Mucosa of rectum (tissue), 2 donors: ENCODE measurements around the gene KNDC1.
"Not testable (repeated sequence)": the region's sequence is repeated elsewhere in the genome, so short reads cannot be mapped to it uniquely, and the experiment has no call there.

ENCODE experiments used
- H3K27ac ChIP-seq, 2 donors: one replicate each; pipeline ENCODE4 v1.7.0; 2013; ENCODE audit warnings: inconsistent platforms in 2 of 2, low read depth in 2 of 2, low read length in 2 of 2
- H3K27me3 ChIP-seq, 2 donors: one replicate each; pipeline ENCODE4 v1.7.0; 2013; ENCODE audit warnings: low read length in 2 of 2; ENCODE audit not compliant: control insufficient read depth in 2 of 2, insufficient read depth in 2 of 2
- H3K36me3 ChIP-seq, 2 donors: one replicate each; pipeline ENCODE4 v1.7.0; 2013; ENCODE audit warnings: low read length in 2 of 2; ENCODE audit not compliant: control insufficient read depth in 2 of 2, insufficient read depth in 2 of 2
- H3K4me1 ChIP-seq, 2 donors: one replicate each; pipeline ENCODE4 v1.7.0; 2013; ENCODE audit warnings: low read length in 2 of 2, mild to moderate bottlenecking in 1 of 2; ENCODE audit not compliant: control insufficient read depth in 2 of 2, insufficient read depth in 2 of 2
- H3K4me3 ChIP-seq, 2 donors: one replicate each; pipeline ENCODE4 v1.7.0; 2013; ENCODE audit warnings: low read length in 2 of 2
- H3K9ac ChIP-seq, 2 donors: one replicate each; pipeline ENCODE4 v1.7.0; 2013; ENCODE audit warnings: low read length in 2 of 2, low read depth in 1 of 2, mild to moderate bottlenecking in 1 of 2
- H3K9me3 ChIP-seq, 2 donors: one replicate each; pipeline ENCODE4 v1.7.0; 2013; ENCODE audit warnings: low read length in 2 of 2; ENCODE audit not compliant: control insufficient read depth in 2 of 2
- donor health status: healthy.
- donor health status: Normal muscosa, but diverticular disease.

KNDC1 gene

DNA sequence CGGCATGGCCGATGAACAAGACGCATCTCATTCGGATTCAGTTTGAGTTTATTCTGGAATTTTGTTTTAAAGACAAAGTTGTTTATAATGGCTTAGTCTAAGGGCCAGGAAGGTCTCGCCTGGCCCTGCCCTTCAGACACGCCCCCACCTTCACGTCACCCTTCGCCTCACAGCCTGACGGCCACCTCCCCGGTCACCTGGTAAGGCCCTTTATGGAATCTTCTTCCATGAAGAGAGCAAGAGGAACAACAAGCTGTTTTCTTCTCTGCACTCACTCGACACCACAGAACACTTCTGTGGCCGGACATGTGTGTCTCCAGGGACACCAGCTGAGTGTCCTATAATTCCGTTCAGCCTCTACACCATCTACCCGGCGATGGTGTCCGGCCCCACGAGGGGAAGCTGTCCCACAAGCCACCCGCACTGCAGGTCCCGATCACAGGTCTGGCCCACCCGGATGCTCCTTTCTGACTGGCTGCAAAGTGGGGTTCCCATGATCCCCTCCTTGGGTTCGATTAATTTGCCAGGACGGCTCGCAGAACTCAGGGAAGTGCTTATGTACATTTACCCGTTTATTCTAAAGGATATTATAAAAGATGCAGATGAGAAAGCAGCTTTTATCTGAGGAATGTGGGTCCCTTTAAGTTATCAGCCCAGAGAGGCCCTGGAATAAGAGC is 17.4 kb upstream of the KNDC1 start:
- Histone ChIP-seq H3K36me3 (no peaks in the 10 kb centered on the region), H3K4me1 (no peaks in the 10 kb centered on the region), H3K27me3 (peaks cover 3 to 4% of the 10 kb centered on the region in 2 donors), H3K9ac (no peak overlapping the region), H3K4me3 (no peak overlapping the region), H3K27ac (no peak overlapping the region), H3K9me3 (no peaks in the 10 kb centered on the region)

DNA sequence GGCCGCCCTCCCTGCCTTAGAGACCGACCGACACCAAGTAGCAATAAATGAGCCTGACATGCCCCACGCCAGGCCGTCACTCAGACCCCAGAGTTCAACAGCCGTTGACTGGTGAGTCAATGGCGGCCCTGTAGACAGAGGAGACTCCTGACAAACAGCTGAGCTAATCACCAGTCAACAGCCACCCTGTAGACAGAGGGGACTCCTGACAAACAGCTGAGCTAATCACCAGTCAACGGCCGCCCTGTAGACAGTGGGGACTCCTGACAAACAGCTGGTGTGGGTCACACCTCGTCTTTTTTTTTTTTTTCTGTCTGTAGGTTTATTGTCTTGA is 16.9 kb upstream of the KNDC1 start:
- Histone ChIP-seq H3K27me3 (peaks cover 3 to 4% of the 10 kb centered on the region in 2 donors), H3K4me1 (no peaks in the 10 kb centered on the region), H3K36me3 (no peaks in the 10 kb centered on the region), H3K9ac (no peak overlapping the region), H3K4me3 (no peak overlapping the region), H3K9me3 (no peaks in the 10 kb centered on the region), H3K27ac (no peak overlapping the region)

DNA sequence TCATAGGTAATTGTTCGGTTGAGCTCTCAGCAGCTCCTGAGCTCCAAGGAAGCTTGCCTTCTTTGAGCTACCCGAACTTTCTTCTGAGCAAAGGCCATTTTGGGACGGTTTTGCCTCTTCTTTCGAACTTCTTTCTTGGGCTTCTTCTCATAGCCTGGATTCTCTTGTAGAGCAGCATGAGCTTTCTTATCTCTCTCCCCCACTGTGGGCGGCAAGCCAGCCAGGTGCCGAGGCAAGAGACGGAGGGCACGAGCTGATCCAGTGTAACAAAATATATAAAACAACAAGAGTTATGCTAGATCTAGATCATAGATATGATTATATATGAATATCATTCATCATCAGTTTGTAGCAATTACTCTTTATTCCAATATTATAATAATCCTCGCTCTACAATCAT is 16.5 kb upstream of the KNDC1 start:
- Histone ChIP-seq H3K27me3 (peaks cover 3 to 4% of the 10 kb centered on the region in 2 donors), H3K9me3 (no peaks in the 10 kb centered on the region), H3K36me3 (no peaks in the 10 kb centered on the region), H3K4me1 (no peaks in the 10 kb centered on the region), H3K4me3 (no peak overlapping the region), H3K9ac (no peak overlapping the region), H3K27ac (no peak overlapping the region)

DNA sequence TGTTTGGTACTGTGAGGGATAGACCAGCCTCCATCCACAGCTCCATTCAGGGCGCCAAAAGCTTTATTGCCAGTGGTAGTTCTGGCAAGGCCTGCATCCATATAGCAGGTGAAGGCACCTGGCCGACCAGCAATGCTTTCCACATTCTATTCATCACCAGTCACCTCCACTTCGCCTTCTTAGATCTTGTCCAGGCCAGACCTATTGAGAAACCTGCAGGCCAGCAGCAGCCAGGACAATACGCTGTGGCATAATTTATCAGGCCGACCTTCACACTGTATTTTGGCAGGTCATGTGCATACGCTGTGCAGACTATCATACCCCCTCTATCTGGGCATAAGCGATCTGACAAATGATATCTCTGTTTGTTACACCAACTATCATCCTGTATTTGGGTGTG is 15.2 kb upstream of the KNDC1 start:
- no peaks in the 10 kb centered on the region for H3K9me3 ChIP-seq
- H3K4me1 ChIP-seq = no peaks in the 10 kb centered on the region
- H3K9ac ChIP-seq = no peak overlapping the region
- H3K27me3 ChIP-seq = peaks cover 3 to 4% of the 10 kb centered on the region in 2 donors
- H3K27ac ChIP-seq = no peak overlapping the region
- H3K36me3 ChIP-seq = no peaks in the 10 kb centered on the region
- H3K4me3 ChIP-seq = no peak overlapping the region

DNA sequence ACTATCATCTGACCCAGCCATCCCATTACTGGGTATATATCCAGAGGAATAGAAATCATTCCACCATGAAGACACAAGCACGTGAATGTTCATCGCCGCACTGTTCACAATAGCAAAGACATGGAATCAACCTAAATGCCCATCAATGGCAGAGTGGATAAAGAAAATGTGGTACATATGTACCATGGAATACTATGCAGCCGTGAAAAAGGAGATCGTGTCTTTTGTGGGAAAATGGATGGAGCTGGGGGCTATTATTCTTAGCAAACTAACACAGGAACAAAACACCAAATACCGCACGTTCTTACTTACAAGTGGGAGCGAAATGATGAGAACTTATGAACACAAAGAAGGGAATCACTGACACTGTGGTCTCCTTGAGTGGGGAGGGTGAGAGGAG is 9.8 kb upstream of the KNDC1 start:
- no peak overlapping the region for H3K4me3 ChIP-seq
- H3K36me3 ChIP-seq = no peaks in the 10 kb centered on the region
- no peaks in the 10 kb centered on the region for H3K9me3 ChIP-seq
- no peak overlapping the region for H3K27ac ChIP-seq
- H3K9ac ChIP-seq = no peak overlapping the region
- H3K27me3 ChIP-seq = peaks cover 0 to 1% of the 10 kb centered on the region in 2 donors
- H3K4me1 ChIP-seq = no peaks in the 10 kb centered on the region

DNA sequence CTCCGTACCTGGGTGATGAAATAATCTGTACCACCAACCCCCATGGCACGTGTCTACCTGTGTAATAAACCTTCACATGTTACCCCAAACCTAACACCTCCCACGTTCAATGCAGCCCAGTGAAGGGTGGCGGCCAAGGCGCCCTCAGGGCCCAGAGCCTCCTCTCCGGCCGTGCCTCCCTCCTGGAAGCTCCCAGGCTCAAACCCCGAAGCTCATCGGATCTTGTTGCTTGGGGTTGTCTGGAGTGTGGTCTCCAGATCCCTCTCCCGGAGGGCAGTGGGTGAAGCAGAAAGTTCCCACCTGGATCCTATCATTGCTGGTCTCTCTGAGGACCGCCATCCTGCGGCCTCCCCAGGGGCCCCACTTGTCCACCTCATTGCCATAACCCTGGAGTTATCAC is 9.4 kb upstream of the KNDC1 start:
- no peak overlapping the region for H3K9ac ChIP-seq
- H3K4me1 ChIP-seq = no peaks in the 10 kb centered on the region
- no peak overlapping the region for H3K27ac ChIP-seq
- H3K36me3 ChIP-seq = no peaks in the 10 kb centered on the region
- no peaks in the 10 kb centered on the region for H3K27me3 ChIP-seq
- no peak overlapping the region for H3K4me3 ChIP-seq
- no peaks in the 10 kb centered on the region for H3K9me3 ChIP-seq

DNA sequence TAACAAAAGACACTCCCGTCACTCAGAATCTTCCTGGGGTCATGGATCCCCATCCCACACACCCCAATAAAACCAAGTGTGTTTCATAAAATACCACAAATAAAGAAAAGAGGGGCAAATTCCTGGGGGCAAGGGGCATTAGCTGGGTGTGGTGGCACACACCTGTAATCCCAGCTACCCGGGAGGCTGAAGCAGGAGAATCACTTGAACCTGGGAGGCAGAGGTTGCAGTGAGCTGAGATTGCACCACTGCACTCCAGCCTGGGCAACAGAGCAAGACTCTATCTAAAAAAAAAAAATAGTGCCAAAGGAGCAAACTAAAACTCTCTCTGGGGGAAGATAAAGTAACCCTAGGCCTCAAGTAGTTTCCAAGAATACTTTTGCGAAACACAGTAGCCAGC is 8.9 kb upstream of the KNDC1 start:
- H3K36me3 ChIP-seq, H3K27me3 ChIP-seq, H3K27ac ChIP-seq, H3K9ac ChIP-seq, H3K4me1 ChIP-seq, H3K9me3 ChIP-seq, H3K4me3 ChIP-seq: not testable (repeated sequence)

DNA sequence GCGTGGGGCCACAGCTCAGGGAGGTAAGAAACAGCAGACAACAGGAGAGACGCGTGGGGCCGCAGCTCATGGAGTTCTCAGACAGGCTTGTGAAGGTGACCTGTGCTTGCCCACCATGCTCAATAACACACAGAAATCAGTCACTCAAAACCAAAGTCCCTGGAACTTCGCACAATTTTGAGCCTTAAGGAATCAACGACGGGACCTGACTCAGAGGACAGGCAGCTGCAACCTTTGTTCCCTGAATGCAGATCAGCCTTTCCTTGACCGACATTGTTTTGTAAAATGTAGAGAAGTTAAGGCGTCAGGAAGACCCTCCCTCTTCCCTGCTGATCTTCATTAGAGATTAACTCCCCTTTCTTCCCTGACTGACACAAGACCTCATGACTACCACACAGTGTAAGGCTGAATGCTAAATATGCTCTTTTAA is 8.5 kb upstream of the KNDC1 start:
- no peak overlapping the region for H3K9ac ChIP-seq
- no peaks in the 10 kb centered on the region for H3K4me1 ChIP-seq
- no peaks in the 10 kb centered on the region for H3K36me3 ChIP-seq
- H3K4me3 ChIP-seq = no peak overlapping the region
- H3K27ac ChIP-seq = no peak overlapping the region
- no peaks in the 10 kb centered on the region for H3K9me3 ChIP-seq
- no peaks in the 10 kb centered on the region for H3K27me3 ChIP-seq

DNA sequence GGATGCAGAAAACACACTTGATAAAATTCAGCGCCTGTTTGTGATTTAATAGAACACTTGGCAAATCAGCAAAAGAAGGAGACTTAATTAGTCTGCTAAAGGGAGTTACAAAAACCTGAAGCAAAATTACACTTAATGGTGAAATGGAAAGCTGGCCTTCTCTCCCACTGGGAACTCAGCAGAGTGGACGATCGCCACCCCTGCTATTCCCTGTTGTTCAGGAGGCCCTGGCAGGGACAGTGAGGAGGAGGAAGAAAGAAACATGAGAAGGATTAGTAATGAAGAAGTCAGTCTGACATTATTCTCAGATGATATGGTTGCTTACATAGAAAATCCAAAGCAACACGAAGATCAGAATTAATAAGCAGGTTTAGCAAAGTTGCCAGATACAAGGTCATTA is 5.6 kb upstream of the KNDC1 start:
- no peak overlapping the region for H3K4me3 ChIP-seq
- no peaks in the 10 kb centered on the region for H3K27me3 ChIP-seq
- H3K27ac ChIP-seq = no peak overlapping the region
- H3K36me3 ChIP-seq = no peaks in the 10 kb centered on the region
- H3K9me3 ChIP-seq = no peaks in the 10 kb centered on the region
- no peaks in the 10 kb centered on the region for H3K4me1 ChIP-seq
- H3K9ac ChIP-seq = no peak overlapping the region

DNA sequence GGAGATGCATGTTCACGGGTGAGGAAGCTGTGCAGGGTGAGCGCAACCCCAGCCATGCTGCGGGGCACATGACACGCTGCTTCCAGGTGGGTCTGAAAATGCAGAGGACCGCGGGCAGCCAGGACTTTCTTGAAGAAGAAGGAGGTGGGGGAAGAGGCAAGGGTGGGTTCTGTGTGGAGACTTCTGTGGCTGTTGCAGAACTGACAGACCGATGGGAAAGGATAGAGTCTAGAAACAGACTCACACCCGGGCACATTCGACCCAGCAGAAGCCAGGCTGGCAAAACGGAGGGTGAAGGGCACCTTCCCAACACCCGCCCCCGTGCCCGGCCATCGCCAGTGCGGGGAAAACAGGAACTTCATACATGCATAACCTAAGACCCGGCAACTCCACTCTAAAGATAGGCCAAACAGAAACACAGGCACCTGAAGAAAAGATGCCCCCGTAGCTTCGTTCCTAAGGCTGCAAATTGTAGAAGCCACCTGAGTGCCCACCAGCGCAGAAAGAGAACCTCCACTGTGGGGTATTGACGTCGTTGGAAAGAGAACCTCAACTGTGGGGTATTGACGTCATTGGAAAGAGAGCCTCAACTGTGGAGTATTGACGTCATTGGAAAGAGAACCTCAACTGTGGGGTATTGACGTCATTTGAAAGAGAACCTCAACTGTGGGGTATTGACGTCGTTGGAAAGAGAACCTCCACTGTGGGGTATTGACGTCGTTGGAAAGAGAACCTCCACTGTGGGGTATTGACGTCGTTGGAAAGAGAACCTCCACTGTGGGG is 4.8 kb upstream of the KNDC1 start:
- H3K27me3 ChIP-seq = no peaks in the 10 kb centered on the region

More for the DNA sequence above, 4.8 kb upstream of the KNDC1 start:
- Histone ChIP-seq H3K9ac (no peak overlapping the region), H3K9me3 (no peaks in the 10 kb centered on the region), H3K4me3 (no peak overlapping the region), H3K36me3 (no peaks in the 10 kb centered on the region), H3K4me1 (no peaks in the 10 kb centered on the region), H3K27ac (no peak overlapping the region)
